Glutamatergic neuron (in vitro differentiated cells): ENCODE results near the gene SLC22A13. TPM values are rescaled to one million over a fixed set of nuclear protein-coding genes. Genes with fewer than 3 reads are reported as not detected.
"Not testable (repeated sequence)": the region's sequence is repeated elsewhere in the genome, so short reads cannot be mapped to it uniquely, and the experiment has no call there.

Experiments
- DNase-seq: peaks from one replicate; pipeline ENCODE4 v3.0.0; 2022
- H3K27ac Mint-ChIP-seq: one replicate; pipeline ENCODE4 v1.8.0; 2020; ENCODE audit warnings: mild to moderate bottlenecking, mixed read lengths, inconsistent platforms; ENCODE audit not compliant: unreplicated experiment
- H3K27me3 Mint-ChIP-seq: one replicate; pipeline ENCODE4 v1.8.0; 2020; ENCODE audit warnings: mild to moderate bottlenecking, moderate library complexity, mixed read lengths, inconsistent platforms; ENCODE audit not compliant: unreplicated experiment
- H3K36me3 Mint-ChIP-seq: one replicate; pipeline ENCODE4 v1.8.0; 2020; ENCODE audit warnings: mild to moderate bottlenecking, mixed read lengths, inconsistent platforms; ENCODE audit not compliant: unreplicated experiment
- H3K4me1 Mint-ChIP-seq: one replicate; pipeline ENCODE4 v1.8.0; 2020; ENCODE audit warnings: mild to moderate bottlenecking, low read depth, mixed read lengths, inconsistent platforms; ENCODE audit not compliant: unreplicated experiment
- H3K4me3 Mint-ChIP-seq: one replicate; pipeline ENCODE4 v1.8.0; 2020; ENCODE audit warnings: mild to moderate bottlenecking, mixed read lengths, inconsistent platforms; ENCODE audit not compliant: unreplicated experiment
- H3K9me3 Mint-ChIP-seq: one replicate; pipeline ENCODE4 v1.8.0; 2020; ENCODE audit warnings: mild to moderate bottlenecking, moderate library complexity, mixed read lengths, inconsistent platforms; ENCODE audit not compliant: unreplicated experiment
- CTCF ChIP-seq: fragments of 200-600 bp; sonication (generic); IDR thresholded peaks from one replicate; pipeline ENCODE4 v1.5.0; 2021; ENCODE audit not compliant: partially characterized antibody, unreplicated experiment
- total RNA-seq: library from RNA; stranded (reverse); fragmentation: NEBNext Ultra II Directional; extraction: Animal tissue kit (Norgen Biotek cat#: 25700); gene quantifications from one replicate; pipeline ENCODE4 v1.2.1, GENCODE V29; 2021; ENCODE audit not compliant: unreplicated experiment

Gene SLC22A13
- total RNA-seq, 1 donor from 2014 or later: 1.5 TPM

GRCh38 chr3:38235466-38235865 lies 30.1 kb upstream of the SLC22A13 start:
- no peak for DNase-seq
- Mint-ChIP-seq H3K4me1 (no peaks in the 10 kb centered on the region), H3K9me3 (peaks cover 4% of the 10 kb centered on the region), H3K27ac (no peak overlapping the region), H3K36me3 (peaks cover 24% of the 10 kb centered on the region), H3K27me3 (peaks cover 1% of the 10 kb centered on the region), H3K4me3 (no peak overlapping the region)
- TF ChIP-seq CTCF: no peak

- H3K36me3 Mint-ChIP-seq: peaks cover 24% of the 10 kb centered on the region
- no peaks in the 10 kb centered on the region for H3K27me3 Mint-ChIP-seq
- H3K4me3 Mint-ChIP-seq: no peak overlapping the region
- H3K27ac Mint-ChIP-seq: no peak overlapping the region
- peaks cover 4% of the 10 kb centered on the region for H3K9me3 Mint-ChIP-seq
- no peak for DNase-seq
- TF ChIP-seq CTCF: no peak
- H3K4me1 Mint-ChIP-seq: no peaks in the 10 kb centered on the region
These were observed 27.1 kb upstream of the SLC22A13 start for GRCh38 chr3:38238416-38239008.

- H3K9me3 Mint-ChIP-seq, H3K4me3 Mint-ChIP-seq, H3K27me3 Mint-ChIP-seq, H3K27ac Mint-ChIP-seq, DNase-seq: not testable (repeated sequence)
- H3K4me1 Mint-ChIP-seq: peaks cover 20% of the 10 kb centered on the region
- peaks cover 21% of the 10 kb centered on the region for H3K36me3 Mint-ChIP-seq
These were observed 22.8 kb upstream of the SLC22A13 start for GRCh38 chr3:38242812-38243211.

- Mint-ChIP-seq H3K36me3 (no peaks in the 10 kb centered on the region), H3K9me3 (peaks cover 6% of the 10 kb centered on the region), H3K27ac (peak overlapping the region; percentile 96), H3K4me3 (peak overlapping the region; percentile 45), H3K27me3 (peaks cover 2% of the 10 kb centered on the region), H3K4me1 (peaks cover 25% of the 10 kb centered on the region)
- no peak for DNase-seq
- no peak for TF ChIP-seq CTCF
These were observed 19.7 kb upstream of the SLC22A13 start for GRCh38 chr3:38245930-38246329.

- Mint-ChIP-seq H3K4me1 (peaks cover 25% of the 10 kb centered on the region), H3K9me3 (peaks cover 6% of the 10 kb centered on the region), H3K27me3 (peaks cover 4% of the 10 kb centered on the region), H3K4me3 (peak overlapping the region; percentile 66), H3K36me3 (peaks cover 4% of the 10 kb centered on the region), H3K27ac (peak overlapping the region; percentile 96)
- DNase-seq: no peak
- TF ChIP-seq CTCF: no peak
These were observed 18.1 kb upstream of the SLC22A13 start for GRCh38 chr3:38247366-38248035.
